Large intestine (tissue), 3 donors: ENCODE results near the gene UNC13B. TPM values are rescaled to one million over a fixed set of nuclear protein-coding genes. Genes with fewer than 3 reads are reported as not detected.
"Not testable (repeated sequence)": the region's sequence is repeated elsewhere in the genome, so short reads cannot be mapped to it uniquely, and the experiment has no call there.

Experiments
- DNase-seq, 2 donors: peaks; one replicate each; pipeline versions ENCODE4 v3.0.0 to v3.0.0-alpha.2; 2013
- H3K27ac ChIP-seq: one replicate; pipeline ENCODE4 v1.5.1; 2013; ENCODE audit warnings: low read length
- H3K27me3 ChIP-seq: 2 replicates; pipeline ENCODE4 v1.6.1; 2013; ENCODE audit warnings: low read length; ENCODE audit not compliant: control insufficient read depth, insufficient read depth
- H3K36me3 ChIP-seq: 2 replicates; pipeline ENCODE4 v1.6.1; 2013; ENCODE audit warnings: low read length; ENCODE audit not compliant: control insufficient read depth, insufficient read depth
- H3K4me1 ChIP-seq: one replicate; pipeline ENCODE4 v1.6.1; 2013; ENCODE audit warnings: low read length; ENCODE audit not compliant: control insufficient read depth, insufficient read depth
- H3K4me3 ChIP-seq: one replicate; pipeline ENCODE4 v1.5.1; 2013; ENCODE audit warnings: low read length
- H3K9me3 ChIP-seq: one replicate; pipeline ENCODE4 v1.6.1; 2013; ENCODE audit warnings: mild to moderate bottlenecking, low read depth, low read length, moderate library complexity; ENCODE audit not compliant: control insufficient read depth
- WGBS: methylation state at CpG from one replicate; pipeline ENCODE4 v1.1.5; 2013; ENCODE audit warnings: low lambda C conversion rate; ENCODE audit not compliant: insufficient coverage; 5-methylcytosine and 5-hydroxymethylcytosine counted together
- polyA plus RNA-seq: library from polyadenylated mRNA; unstranded; fragments of 120-200 nt; gene quantifications from one replicate; pipeline ENCODE4 v1.2.1, GENCODE V29; 2013

The UNC13B gene
- polyA plus RNA-seq, 1 donor: 33.1 TPM

DNA sequence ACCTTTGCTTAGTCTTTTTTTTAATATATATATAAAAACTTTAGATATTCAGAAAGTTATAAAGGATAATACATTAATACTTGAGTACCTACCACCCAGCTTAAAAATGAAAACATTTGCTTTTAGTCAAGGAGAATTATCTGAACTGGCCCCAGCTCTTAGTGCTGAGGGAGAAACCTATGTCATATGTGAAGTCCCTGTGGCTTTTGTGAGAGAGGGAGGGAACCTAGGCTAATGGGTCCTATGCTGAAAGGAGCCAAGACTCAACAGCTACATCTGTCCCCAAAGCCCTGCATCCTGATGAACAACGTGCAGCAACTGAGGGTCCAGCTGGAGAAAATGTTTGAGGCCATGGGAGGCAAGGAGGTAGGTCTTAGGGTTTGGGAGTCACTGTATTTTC is 236.1 kb downstream of the UNC13B start:
- no CpG with 5 or more reads among the region's 1 CpG for WGBS
- Histone ChIP-seq H3K9me3 (no peaks in the 10 kb centered on the region), H3K27me3 (no peaks in the 10 kb centered on the region), H3K4me1 (no peaks in the 10 kb centered on the region), H3K36me3 (peaks cover 68% of the 10 kb centered on the region), H3K27ac (no peak overlapping the region), H3K4me3 (no peak overlapping the region)
- no peak for DNase-seq

- no peaks in the 10 kb centered on the region for H3K9me3 ChIP-seq
- no peaks in the 10 kb centered on the region for H3K27me3 ChIP-seq
- H3K36me3 ChIP-seq: peaks cover 74% of the 10 kb centered on the region
- WGBS: 80% methylated on average over 1 of the region's 16 CpGs
- H3K4me1 ChIP-seq: no peaks in the 10 kb centered on the region
- no peak for DNase-seq
- no peak overlapping the region for H3K4me3 ChIP-seq
- H3K27ac ChIP-seq: no peak overlapping the region
Measured at GRCh38 chr9:35398651-35399335, 237.0 kb downstream of the UNC13B start.

DNA sequence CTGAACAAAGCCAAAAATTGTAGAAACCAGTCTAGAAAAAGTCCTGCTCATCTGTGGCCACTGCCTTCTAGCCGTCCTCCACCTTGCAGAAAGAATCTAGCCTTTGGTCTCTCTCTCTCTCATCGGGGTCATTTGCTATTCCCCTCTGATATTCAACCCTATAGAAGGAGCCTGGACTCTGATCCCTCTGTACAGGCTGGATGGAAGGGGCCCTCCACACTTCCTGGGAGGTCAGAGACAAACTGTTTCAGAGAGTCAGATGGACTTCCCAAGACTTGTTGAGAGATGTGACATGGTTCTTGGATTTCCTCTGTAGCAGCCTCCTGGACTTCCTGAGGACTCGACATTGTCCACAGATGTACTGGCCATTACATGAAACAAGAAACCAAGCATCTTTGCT is 243.1 kb downstream of the UNC13B start:
- Histone ChIP-seq H3K36me3 (peaks cover 32% of the 10 kb centered on the region), H3K27ac (peak overlapping the region; percentile 80), H3K4me3 (no peak overlapping the region), H3K9me3 (no peaks in the 10 kb centered on the region), H3K4me1 (peaks cover 19% of the 10 kb centered on the region), H3K27me3 (no peaks in the 10 kb centered on the region)
- DNase-seq: peak; percentile 22 to 73
- WGBS: no CpG with 5 or more reads among the region's 3 CpGs

GRCh38 chr9:35406183-35406959 is 244.6 kb downstream of the UNC13B start:
- H3K27me3 ChIP-seq: no peaks in the 10 kb centered on the region
- no CpG with 5 or more reads among the region's 28 CpGs for WGBS
- peak overlapping the region; percentile 80 for H3K27ac ChIP-seq
- peaks cover 19% of the 10 kb centered on the region for H3K4me1 ChIP-seq
- H3K36me3 ChIP-seq: peaks cover 17% of the 10 kb centered on the region
- H3K4me3 ChIP-seq: peak overlapping the region; percentile 42
- DNase-seq: peak; percentile 85 to 91
- no peaks in the 10 kb centered on the region for H3K9me3 ChIP-seq

- H3K4me1 ChIP-seq: peaks cover 19% of the 10 kb centered on the region
- no peak for DNase-seq
- no peaks in the 10 kb centered on the region for H3K9me3 ChIP-seq
- H3K27me3 ChIP-seq: no peaks in the 10 kb centered on the region
- H3K4me3 ChIP-seq: no peak overlapping the region
- peaks cover 9% of the 10 kb centered on the region for H3K36me3 ChIP-seq
- no peak overlapping the region for H3K27ac ChIP-seq
- 100% methylated on average over 1 of the region's 3 CpGs for WGBS
Measured at GRCh38 chr9:35407846-35408245, 246.0 kb downstream of the UNC13B start.

DNA sequence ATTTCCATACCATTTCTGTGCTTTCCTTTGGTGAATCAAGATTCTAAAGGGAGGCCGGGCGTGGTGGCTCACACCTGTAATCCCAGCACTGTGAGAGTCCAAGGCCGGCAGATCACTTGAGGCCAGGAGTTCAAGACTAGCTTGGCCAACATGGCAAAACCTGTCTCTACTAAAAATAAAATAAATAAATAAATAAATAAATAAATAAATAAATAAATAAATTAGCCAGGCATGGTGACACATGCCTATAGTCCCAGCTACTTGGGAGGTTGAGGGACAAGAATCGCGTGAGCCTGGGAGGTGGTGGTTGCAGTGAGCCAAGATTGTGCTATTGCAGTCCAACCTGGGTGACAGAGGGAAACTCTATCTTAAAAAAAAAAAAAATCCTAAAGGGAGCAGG is 247.6 kb downstream of the UNC13B start:
- not testable (repeated sequence) for H3K27me3 ChIP-seq, DNase-seq, H3K36me3 ChIP-seq, H3K4me3 ChIP-seq, H3K9me3 ChIP-seq, H3K27ac ChIP-seq
- no CpG with 5 or more reads among the region's 5 CpGs for WGBS
- H3K4me1 ChIP-seq: peaks cover 17% of the 10 kb centered on the region

GRCh38 chr9:35414889-35415288 is 253.1 kb downstream of the UNC13B start:
- Histone ChIP-seq H3K36me3 (no peaks in the 10 kb centered on the region), H3K4me3 (no peak overlapping the region), H3K4me1 (no peaks in the 10 kb centered on the region), H3K27ac (no peak overlapping the region), H3K9me3 (no peaks in the 10 kb centered on the region), H3K27me3 (no peaks in the 10 kb centered on the region)
- no CpG with 5 or more reads among the region's 1 CpG for WGBS
- DNase-seq: no peak

DNA sequence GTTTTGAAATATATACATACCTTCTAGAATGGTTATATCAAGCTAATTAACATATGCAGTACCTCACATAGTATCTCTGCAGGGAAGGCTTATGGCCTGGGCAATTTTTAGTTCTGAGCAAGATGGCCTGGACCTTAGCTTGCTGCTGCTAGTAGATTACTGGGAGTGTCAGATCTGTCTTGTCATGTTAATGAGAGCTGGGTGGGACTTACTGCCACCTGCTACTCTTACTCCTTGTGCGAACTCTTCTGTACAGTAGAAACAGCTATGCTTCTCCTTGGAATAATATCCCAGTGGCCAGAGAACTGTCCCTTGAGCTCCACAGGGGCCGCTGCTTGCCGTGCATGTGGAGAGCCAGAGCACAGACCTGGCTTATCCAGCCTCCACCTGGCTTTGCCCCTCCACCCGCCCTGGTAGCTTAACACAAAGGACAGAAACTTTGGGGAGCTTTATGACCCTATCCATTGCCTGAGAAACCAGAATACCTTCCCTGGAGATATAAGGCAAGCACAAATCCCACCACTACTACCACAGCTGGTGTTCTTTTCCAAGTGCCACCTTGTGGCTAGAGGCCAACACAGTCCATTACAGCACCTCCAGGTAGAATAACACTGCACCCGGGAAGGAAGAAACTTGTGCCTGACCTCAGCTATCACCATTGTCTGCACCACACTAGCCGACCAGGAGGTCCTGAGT is 253.7 kb downstream of the UNC13B start:
- H3K27ac ChIP-seq: no peak overlapping the region
- no peaks in the 10 kb centered on the region for H3K9me3 ChIP-seq
- no peaks in the 10 kb centered on the region for H3K27me3 ChIP-seq
- H3K36me3 ChIP-seq: no peaks in the 10 kb centered on the region
- H3K4me1 ChIP-seq: no peaks in the 10 kb centered on the region
- no CpG with 5 or more reads among the region's 6 CpGs for WGBS
- DNase-seq: no peak
- H3K4me3 ChIP-seq: no peak overlapping the region

- no peak overlapping the region for H3K27ac ChIP-seq
- H3K27me3 ChIP-seq: no peaks in the 10 kb centered on the region
- no peak for DNase-seq
- no peaks in the 10 kb centered on the region for H3K36me3 ChIP-seq
- H3K4me3 ChIP-seq: no peak overlapping the region
- no peaks in the 10 kb centered on the region for H3K9me3 ChIP-seq
- WGBS: no CpG with 5 or more reads among the region's 2 CpGs
- no peaks in the 10 kb centered on the region for H3K4me1 ChIP-seq
Measured at GRCh38 chr9:35416098-35416427, 254.3 kb downstream of the UNC13B start.

DNA sequence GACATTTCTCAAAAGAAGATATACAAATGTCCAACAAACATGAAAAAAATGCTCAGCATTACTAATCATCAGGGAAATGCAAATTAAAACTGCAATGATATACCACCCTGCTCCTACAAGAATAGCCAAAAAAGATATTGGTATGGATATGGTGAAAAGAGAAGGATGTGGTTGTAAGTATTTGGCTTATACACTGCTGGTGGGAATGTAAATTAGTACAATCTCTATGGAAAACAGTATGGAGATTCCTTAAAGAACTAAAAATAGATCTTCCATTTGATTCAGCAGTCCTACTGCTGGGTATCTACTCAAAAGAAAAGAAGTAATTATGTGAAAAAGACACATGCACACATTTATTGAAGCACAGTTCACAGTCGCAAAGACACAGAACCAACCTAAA is 260.5 kb downstream of the UNC13B start:
- no peak overlapping the region for H3K27ac ChIP-seq
- no CpG with 5 or more reads among the region's 1 CpG for WGBS

More for the DNA sequence above, 260.5 kb downstream of the UNC13B start:
- Histone ChIP-seq H3K4me1 (no peaks in the 10 kb centered on the region), H3K9me3 (no peaks in the 10 kb centered on the region), H3K36me3 (no peaks in the 10 kb centered on the region), H3K4me3 (no peak overlapping the region), H3K27me3 (no peaks in the 10 kb centered on the region)
- no peak for DNase-seq
